Measurements from ENCODE around the gene RAB17.
"Not testable (repeated sequence)": the region's sequence is repeated elsewhere in the genome, so short reads cannot be mapped to it uniquely, and the experiment has no call there.

Gene RAB17

GRCh38 chr2:237616373-237616733 lies 25.8 kb upstream of the RAB17 start:
- Histone ChIP-seq H3K4me1 (ENCODE audit: insufficient read depth, low read length) (no peaks in the 10 kb centered on the region), H2AFZ (ENCODE audit: low read depth, low read length) (no peak overlapping the region), H3K4me3 (ENCODE audit: low read length) (no peak overlapping the region)

GRCh38 chr2:237615631-237616249 lies 25.2 kb upstream of the RAB17 start:
- H3K4me3 ChIP-seq (ENCODE audit: low read length), result no peak overlapping the region
- H3K9me3 ChIP-seq (ENCODE audit: low read length), result no peaks in the 10 kb centered on the region
- no peak overlapping the region for H2AFZ ChIP-seq (ENCODE audit: low read depth, low read length)
- H3K36me3 ChIP-seq (ENCODE audit: insufficient read depth, low read length), result no peaks in the 10 kb centered on the region
- H3K4me1 ChIP-seq (ENCODE audit: insufficient read depth, low read length), result no peaks in the 10 kb centered on the region
- H3K27me3 ChIP-seq (ENCODE audit: insufficient read depth, low read length), result peaks cover 5% of the 10 kb centered on the region

More at GRCh38 chr2:237616373-237616733, 25.8 kb upstream of the RAB17 start:
- Histone ChIP-seq H3K27me3 (ENCODE audit: insufficient read depth, low read length) (peaks cover 5% of the 10 kb centered on the region), H3K36me3 (ENCODE audit: insufficient read depth, low read length) (no peaks in the 10 kb centered on the region), H3K9me3 (ENCODE audit: low read length) (no peaks in the 10 kb centered on the region)

GRCh38 chr2:237614151-237614720 lies 23.7 kb upstream of the RAB17 start:
- Histone ChIP-seq H3K27me3 (ENCODE audit: insufficient read depth, low read length) (peaks cover 5% of the 10 kb centered on the region), H3K36me3 (ENCODE audit: insufficient read depth, low read length) (no peaks in the 10 kb centered on the region), H3K9me3 (ENCODE audit: low read length) (no peaks in the 10 kb centered on the region), H2AFZ (ENCODE audit: low read depth, low read length) (no peak overlapping the region), H3K4me3 (ENCODE audit: low read length) (no peak overlapping the region), H3K4me1 (ENCODE audit: insufficient read depth, low read length) (no peaks in the 10 kb centered on the region)

- Histone ChIP-seq H3K4me1 (ENCODE audit: insufficient read depth, low read length) (no peaks in the 10 kb centered on the region), H3K27me3 (ENCODE audit: insufficient read depth, low read length) (peaks cover 5% of the 10 kb centered on the region), H3K4me3 (ENCODE audit: low read length) (no peak overlapping the region), H3K36me3 (ENCODE audit: insufficient read depth, low read length) (no peaks in the 10 kb centered on the region), H2AFZ (ENCODE audit: low read depth, low read length) (no peak overlapping the region), H3K9me3 (ENCODE audit: low read length) (no peaks in the 10 kb centered on the region)
Observed at GRCh38 chr2:237613679-237614078, 23.1 kb upstream of the RAB17 start.

GRCh38 chr2:237612527-237613357 lies 22.2 kb upstream of the RAB17 start:
- H3K36me3 ChIP-seq (ENCODE audit: insufficient read depth, low read length), result no peaks in the 10 kb centered on the region
- H3K27me3 ChIP-seq (ENCODE audit: insufficient read depth, low read length), result peaks cover 5% of the 10 kb centered on the region
- H2AFZ ChIP-seq (ENCODE audit: low read depth, low read length), result no peak overlapping the region
- no peaks in the 10 kb centered on the region for H3K9me3 ChIP-seq (ENCODE audit: low read length)
- H3K4me3 ChIP-seq (ENCODE audit: low read length), result no peak overlapping the region
- H3K4me1 ChIP-seq (ENCODE audit: insufficient read depth, low read length), result no peaks in the 10 kb centered on the region

- not testable (repeated sequence) for H3K4me3 ChIP-seq (ENCODE audit: low read length); H3K27me3 ChIP-seq (ENCODE audit: insufficient read depth, low read length); H3K36me3 ChIP-seq (ENCODE audit: insufficient read depth, low read length)
Observed at GRCh38 chr2:237606522-237606921, 16.0 kb upstream of the RAB17 start.

GRCh38 chr2:237604960-237605359 lies 14.4 kb upstream of the RAB17 start:
- H2AFZ ChIP-seq (ENCODE audit: low read depth, low read length), result no peak overlapping the region
- H3K27me3 ChIP-seq (ENCODE audit: insufficient read depth, low read length), result peaks cover 3% of the 10 kb centered on the region
- no peaks in the 10 kb centered on the region for H3K9me3 ChIP-seq (ENCODE audit: low read length)
- peaks cover 4% of the 10 kb centered on the region for H3K4me1 ChIP-seq (ENCODE audit: insufficient read depth, low read length)
- no peak overlapping the region for H3K4me3 ChIP-seq (ENCODE audit: low read length)
- no peaks in the 10 kb centered on the region for H3K36me3 ChIP-seq (ENCODE audit: insufficient read depth, low read length)

More at GRCh38 chr2:237606522-237606921, 16.0 kb upstream of the RAB17 start:
- not testable (repeated sequence) for H3K9me3 ChIP-seq (ENCODE audit: low read length); H2AFZ ChIP-seq (ENCODE audit: low read depth, low read length); H3K4me1 ChIP-seq (ENCODE audit: insufficient read depth, low read length)

- Histone ChIP-seq H3K36me3 (ENCODE audit: insufficient read depth, low read length) (no peaks in the 10 kb centered on the region), H3K4me1 (ENCODE audit: insufficient read depth, low read length) (peaks cover 4% of the 10 kb centered on the region), H3K9me3 (ENCODE audit: low read length) (no peaks in the 10 kb centered on the region), H2AFZ (ENCODE audit: low read depth, low read length) (no peak overlapping the region), H3K27me3 (ENCODE audit: insufficient read depth, low read length) (peaks cover 4% of the 10 kb centered on the region), H3K4me3 (ENCODE audit: low read length) (no peak overlapping the region)
Observed at GRCh38 chr2:237604391-237604790, 13.9 kb upstream of the RAB17 start.

- Histone ChIP-seq H3K9me3 (ENCODE audit: low read length) (no peaks in the 10 kb centered on the region), H3K4me3 (ENCODE audit: low read length) (no peak overlapping the region), H3K27me3 (ENCODE audit: insufficient read depth, low read length) (peaks cover 4% of the 10 kb centered on the region), H3K36me3 (ENCODE audit: insufficient read depth, low read length) (no peaks in the 10 kb centered on the region), H3K4me1 (ENCODE audit: insufficient read depth, low read length) (peaks cover 4% of the 10 kb centered on the region), H2AFZ (ENCODE audit: low read depth, low read length) (peak overlapping the region; percentile 42)
Observed at GRCh38 chr2:237603718-237604362, 13.3 kb upstream of the RAB17 start.

GRCh38 chr2:237603049-237603717 lies 12.6 kb upstream of the RAB17 start:
- H2AFZ ChIP-seq (ENCODE audit: low read depth, low read length), result no peak overlapping the region
- no peak overlapping the region for H3K4me3 ChIP-seq (ENCODE audit: low read length)
- H3K27me3 ChIP-seq (ENCODE audit: insufficient read depth, low read length), result peaks cover 4% of the 10 kb centered on the region
- H3K36me3 ChIP-seq (ENCODE audit: insufficient read depth, low read length), result no peaks in the 10 kb centered on the region
- no peaks in the 10 kb centered on the region for H3K9me3 ChIP-seq (ENCODE audit: low read length)
- H3K4me1 ChIP-seq (ENCODE audit: insufficient read depth, low read length), result peaks cover 4% of the 10 kb centered on the region

- H3K27me3 ChIP-seq (ENCODE audit: insufficient read depth, low read length), result peaks cover 4% of the 10 kb centered on the region
- no peaks in the 10 kb centered on the region for H3K9me3 ChIP-seq (ENCODE audit: low read length)
- H3K4me1 ChIP-seq (ENCODE audit: insufficient read depth, low read length), result peaks cover 4% of the 10 kb centered on the region
- no peaks in the 10 kb centered on the region for H3K36me3 ChIP-seq (ENCODE audit: insufficient read depth, low read length)
- no peak overlapping the region for H3K4me3 ChIP-seq (ENCODE audit: low read length)
- H2AFZ ChIP-seq (ENCODE audit: low read depth, low read length), result no peak overlapping the region
Observed at GRCh38 chr2:237602409-237602808, 11.9 kb upstream of the RAB17 start.

- Histone ChIP-seq H3K27me3 (ENCODE audit: insufficient read depth, low read length) (peaks cover 4% of the 10 kb centered on the region), H2AFZ (ENCODE audit: low read depth, low read length) (no peak overlapping the region), H3K36me3 (ENCODE audit: insufficient read depth, low read length) (no peaks in the 10 kb centered on the region), H3K9me3 (ENCODE audit: low read length) (no peaks in the 10 kb centered on the region), H3K4me1 (ENCODE audit: insufficient read depth, low read length) (peaks cover 4% of the 10 kb centered on the region), H3K4me3 (ENCODE audit: low read length) (no peak overlapping the region)
Observed at GRCh38 chr2:237601453-237602116, 11.1 kb upstream of the RAB17 start.
